ENCODE data around the gene ASTN2. TPM values are rescaled to one million over a fixed set of nuclear protein-coding genes. Genes with fewer than 3 reads are reported as not detected.
"Not testable (repeated sequence)": the region's sequence is repeated elsewhere in the genome, so short reads cannot be mapped to it uniquely, and the experiment has no call there.

ASTN2 gene
- total and polyA plus RNA-seq, 9 of the 15 experiments (the other 6 are each of a cell fraction or from before 2014, with no cell fraction given), result 0.56 to 3.5 (median 1.9) TPM

GRCh38 chr9:116888476-116888875 lies 526.4 kb downstream of the ASTN2 start:
- DNase-seq (ENCODE audit: extremely low read depth in 1 of 4, low spot score in 3 of 4); H4K20me1 ChIP-seq (replicated peaks; ENCODE audit: control insufficient read depth, insufficient read depth, low read length); H3K4me1 ChIP-seq (replicated peaks in 1 of 2; ENCODE audit: control insufficient read depth in 2 of 2, insufficient read depth in 2 of 2, low read length in 2 of 2); FAIRE-seq; H3K79me2 ChIP-seq (ENCODE audit: control insufficient read depth, insufficient read depth, low read length); ATAC-seq; H3K36me3 ChIP-seq (ENCODE audit: control insufficient read depth, insufficient read depth, low read length); H3K9me1 ChIP-seq (ENCODE audit: control insufficient read depth, insufficient read depth, low read length); BruUV-seq (replicated peaks); in situ Hi-C loops (cut with MboI); H3K27ac ChIP-seq (ENCODE audit: extremely low read depth, low read depth, low read length); H3K4me2 ChIP-seq (ENCODE audit: insufficient read depth, low read length); CTCF ChIA-PET (ENCODE audit: low intra/inter-chr PET ratio); H2AFZ ChIP-seq (ENCODE audit: low read depth, low read length); POLR2A ChIA-PET; H3K27me3 ChIP-seq (ENCODE audit: control insufficient read depth in 2 of 2, insufficient read depth in 2 of 2, low read length in 2 of 2); H3K9ac ChIP-seq (ENCODE audit: insufficient read depth in 1 of 2, low read depth in 2 of 2, low read length in 2 of 2); H3K4me3 ChIP-seq; H3K9me3 ChIP-seq (replicated peaks; ENCODE audit: control insufficient read depth, insufficient read depth, low read depth, low read length); intact Hi-C loops (cut with micrococcal nuclease): not testable (repeated sequence)
- WGBS (ENCODE audit: insufficient coverage, low coverage, missing lambda C conversion rate), result 0% methylated on average over 4 of the region's 4 CpGs

DNA sequence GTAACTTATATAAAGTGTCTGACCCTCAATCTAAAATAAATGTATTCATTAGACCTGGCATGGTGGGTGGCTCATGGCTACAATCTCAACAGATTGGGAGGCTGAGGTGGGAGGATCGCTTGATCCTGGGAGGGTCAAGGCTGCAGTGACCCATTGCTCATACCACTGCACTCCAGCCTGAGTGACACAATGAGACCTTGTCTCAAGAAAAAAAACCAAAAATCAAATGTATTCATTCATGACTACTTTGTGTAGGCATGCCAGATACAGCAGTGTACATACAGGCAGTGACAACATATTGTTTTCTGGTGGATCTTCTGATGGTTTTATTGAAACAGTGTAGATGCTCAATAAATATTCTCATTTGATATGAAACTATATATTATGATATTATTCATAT lies 526.8 kb downstream of the ASTN2 start:
- H3K4me3 ChIP-seq, result no peak overlapping the region
- CTCF ChIA-PET (ENCODE audit: low intra/inter-chr PET ratio), result no interaction called here
- WGBS (ENCODE audit: insufficient coverage, low coverage, missing lambda C conversion rate), result 0% methylated on average over 1 of the region's 1 CpG
- no peaks in the 10 kb centered on the region for H3K79me2 ChIP-seq (ENCODE audit: control insufficient read depth, insufficient read depth, low read length)
- H3K27me3 ChIP-seq (ENCODE audit: control insufficient read depth in 2 of 2, insufficient read depth in 2 of 2, low read length in 2 of 2), result no peaks in the 10 kb centered on the region
- POLR2A ChIA-PET, result no interaction called here
- no peaks in the 10 kb centered on the region for H3K9me3 ChIP-seq (replicated peaks; ENCODE audit: control insufficient read depth, insufficient read depth, low read depth, low read length)
- H3K4me2 ChIP-seq (ENCODE audit: insufficient read depth, low read length), result no peak overlapping the region
- no peak overlapping the region for H2AFZ ChIP-seq (ENCODE audit: low read depth, low read length)
- no peaks in the 10 kb centered on the region for H3K36me3 ChIP-seq (ENCODE audit: control insufficient read depth, insufficient read depth, low read length)
- no peaks in the 10 kb centered on the region for H3K9me1 ChIP-seq (ENCODE audit: control insufficient read depth, insufficient read depth, low read length)
- FAIRE-seq, result no peak
- H4K20me1 ChIP-seq (replicated peaks; ENCODE audit: control insufficient read depth, insufficient read depth, low read length), result no peaks in the 10 kb centered on the region
- no peak for DNase-seq (ENCODE audit: extremely low read depth in 1 of 4, low spot score in 3 of 4)
- TF ChIP-seq ESRRA (IDR thresholded peaks at IDR 0.05; ENCODE audit: borderline replicate concordance, low read depth) (no peak), ZNF431 (CRISPR knock-in tag; IDR thresholded peaks at IDR 0.05) (no peak), CREB1 (IDR thresholded peaks at IDR 0.05) (no peak), CREB1 (CRISPR knock-in tag; IDR thresholded peaks at IDR 0.05) (no peak), TEAD1 (CRISPR knock-in tag; IDR thresholded peaks at IDR 0.05) (no peak), RCOR1 (IDR thresholded peaks at IDR 0.05; ENCODE audit: borderline replicate concordance in 1 of 2, low read depth in 2 of 2, low read length in 2 of 2) (no peak)
- in situ Hi-C loops (cut with MboI) (no loop called here), intact Hi-C loops (cut with micrococcal nuclease) (no loop called here)
- ATAC-seq, result no peak
- H3K4me1 ChIP-seq (replicated peaks in 1 of 2; ENCODE audit: control insufficient read depth in 2 of 2, insufficient read depth in 2 of 2, low read length in 2 of 2), result no peaks in the 10 kb centered on the region
- H3K27ac ChIP-seq (ENCODE audit: extremely low read depth, low read depth, low read length), result no peak overlapping the region
- H3K9ac ChIP-seq (ENCODE audit: insufficient read depth in 1 of 2, low read depth in 2 of 2, low read length in 2 of 2), result no peak overlapping the region
- BruUV-seq (replicated peaks), result no TSS peak

Measured in K562 (cell line).